Head of caudate nucleus (tissue), 42 donors: ENCODE data around the gene ERMARD.
A peak's percentile ranks its signal among the peaks of the same experiment; 100 is the strongest.
"Not testable (repeated sequence)": the region's sequence is repeated elsewhere in the genome, so short reads cannot be mapped to it uniquely, and the experiment has no call there.

ENCODE experiments used
- DNase-seq, 42 donors: peaks; one replicate each; pipeline versions ENCODE4 v3.0.0 to v3.0.0-alpha.2; 2020 to 2021; ENCODE audit warnings: mixed read lengths in 7 of 42
- intact Hi-C: fragments of 100-400 bp; cut with DNase I; formaldehyde crosslinking; loops from one replicate; pipeline ENCODE4 v1.15.0; 2022

Gene ERMARD

GRCh38 chr6:169726049-169726400 lies 25.4 kb upstream of the ERMARD start:
- no peak for DNase-seq
- intact Hi-C loops = no loop called here

GRCh38 chr6:169726963-169727362 lies 24.5 kb upstream of the ERMARD start:
- intact Hi-C loops = no loop called here
- DNase-seq = no peak

- intact Hi-C loops = no loop called here
- no peak for DNase-seq
Measured at GRCh38 chr6:169729961-169730360, 21.5 kb upstream of the ERMARD start.

GRCh38 chr6:169738204-169738975 lies 13.0 kb upstream of the ERMARD start:
- intact Hi-C loops = no loop called here
- no peak for DNase-seq

GRCh38 chr6:169738976-169739529 lies 12.4 kb upstream of the ERMARD start:
- DNase-seq = no peak

GRCh38 chr6:169741344-169741743 lies 10.1 kb upstream of the ERMARD start:
- no peak for DNase-seq
- intact Hi-C loops = no loop called here

More at GRCh38 chr6:169738976-169739529, 12.4 kb upstream of the ERMARD start:
- intact Hi-C loops = no loop called here

- no peak for DNase-seq
Measured at GRCh38 chr6:169745405-169745804, 6.0 kb upstream of the ERMARD start.

GRCh38 chr6:169746556-169746955 lies 4.9 kb upstream of the ERMARD start:
- intact Hi-C loops = no loop called here
- no peak for DNase-seq

More at GRCh38 chr6:169745405-169745804, 6.0 kb upstream of the ERMARD start:
- intact Hi-C loops = no loop called here

GRCh38 chr6:169752074-169752623 lies 727 bp downstream of the ERMARD start:
- intact Hi-C loops = loop anchor here (2.0 kb wide), 1 partner anchor 29 kb away; no protein-coding TSS in a partner anchor
- DNase-seq = peak in 8 of 42 donors; percentile 3 to 46 (median 20)

- intact Hi-C loops = no loop called here
- DNase-seq = no peak
Measured at GRCh38 chr6:169755162-169755561, 3.7 kb downstream of the ERMARD start.

- no peak for DNase-seq
- intact Hi-C loops = no loop called here
Measured at GRCh38 chr6:169763308-169763707, 11.9 kb downstream of the ERMARD start.

GRCh38 chr6:169763881-169764280 lies 12.5 kb downstream of the ERMARD start:
- intact Hi-C loops = no loop called here
- no peak for DNase-seq

GRCh38 chr6:169765789-169766188 lies 14.4 kb downstream of the ERMARD start:
- DNase-seq, intact Hi-C loops: not testable (repeated sequence)

- DNase-seq = no peak
- intact Hi-C loops = no loop called here
Measured at GRCh38 chr6:169766232-169766631, 14.8 kb downstream of the ERMARD start.

GRCh38 chr6:169766921-169767736 lies 15.7 kb downstream of the ERMARD start:
- intact Hi-C loops = no loop called here
- no peak for DNase-seq

- no peak for DNase-seq
- intact Hi-C loops = no loop called here
Measured at GRCh38 chr6:169774347-169774746, 22.9 kb downstream of the ERMARD start.

- DNase-seq = peak in 1 of 42 donors; percentile 6
- intact Hi-C loops = no loop called here
Measured at GRCh38 chr6:169775321-169775720, 23.9 kb downstream of the ERMARD start.

GRCh38 chr6:169776379-169776778 lies 25.0 kb downstream of the ERMARD start:
- DNase-seq = peak in 2 of 42 donors; percentile 22 to 27
- intact Hi-C loops = no loop called here

- peak in 3 of 42 donors; percentile 4 to 27 (median 22) for DNase-seq
- intact Hi-C loops = no loop called here
Measured at GRCh38 chr6:169777896-169778295, 26.5 kb downstream of the ERMARD start.

GRCh38 chr6:169778646-169779045 lies 27.2 kb downstream of the ERMARD start:
- intact Hi-C loops = no loop called here
- DNase-seq = peak in 3 of 42 donors; percentile 16 to 37 (median 30)
